Left hindlimb (tissue), 1 donor: ENCODE measurements around the gene PDE8A.

Experiments used
- DNase-seq: peaks from one replicate; pipeline ENCODE4 v3.0.0-alpha.2; 2018

PDE8A gene

DNA sequence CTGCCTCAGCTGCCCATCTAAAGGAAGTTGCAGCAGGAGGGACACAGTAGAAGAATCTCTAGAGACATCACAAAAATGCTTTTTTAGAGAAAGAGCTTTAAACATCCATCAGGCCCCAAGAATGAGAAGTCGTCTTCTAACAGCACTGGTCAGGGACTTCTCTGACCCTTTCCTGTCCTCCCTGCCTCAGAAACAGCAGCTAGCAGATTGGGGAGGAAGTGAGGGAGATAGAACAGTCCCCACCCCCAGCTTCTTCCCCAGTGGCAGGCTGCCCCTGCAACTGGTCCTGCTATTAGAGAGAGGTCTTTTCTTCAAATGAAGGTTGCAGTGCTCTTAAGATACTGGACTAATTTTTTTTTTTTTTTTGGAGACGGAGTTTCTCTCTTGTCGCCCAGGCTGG, 55.1 kb downstream of the PDE8A start:
- no peak for DNase-seq

DNA sequence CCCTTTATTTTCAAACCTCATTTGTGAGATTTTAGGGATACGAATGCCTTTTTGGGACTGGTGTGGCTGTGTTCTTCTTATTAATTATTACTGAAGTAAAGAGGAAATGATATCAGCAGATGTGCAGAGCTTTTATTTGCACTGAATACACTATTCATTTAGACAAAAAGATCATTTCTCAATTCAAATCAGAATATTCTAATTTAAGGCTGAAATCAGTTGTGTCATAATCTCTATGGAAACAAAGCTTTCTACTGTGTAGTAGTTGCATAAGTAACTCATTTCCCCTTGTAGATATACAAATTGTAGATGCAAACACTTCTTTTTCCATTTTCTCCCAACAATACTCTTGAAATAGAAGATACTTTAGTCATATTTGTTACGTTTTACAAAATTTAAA, 56.0 kb downstream of the PDE8A start:
- DNase-seq: no peak

DNA sequence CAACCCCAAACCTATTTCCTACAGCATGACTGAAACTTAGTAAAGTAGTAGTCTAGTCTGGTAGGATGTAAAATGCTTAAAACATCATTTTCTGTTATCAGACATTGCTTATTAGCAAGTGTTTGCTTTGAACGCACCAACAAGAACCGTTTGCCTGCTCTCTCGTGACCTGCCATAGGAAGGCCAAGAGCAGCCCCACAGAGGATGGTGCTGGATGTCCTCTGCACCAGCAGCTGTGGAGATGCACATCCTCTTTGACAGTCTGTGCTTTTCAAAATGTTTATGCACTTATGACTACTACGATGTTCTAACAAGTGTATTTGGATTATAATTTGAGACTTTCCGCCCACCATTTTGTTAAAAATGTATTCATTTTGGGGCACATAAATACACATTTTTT, 59.6 kb downstream of the PDE8A start:
- no peak for DNase-seq

DNA sequence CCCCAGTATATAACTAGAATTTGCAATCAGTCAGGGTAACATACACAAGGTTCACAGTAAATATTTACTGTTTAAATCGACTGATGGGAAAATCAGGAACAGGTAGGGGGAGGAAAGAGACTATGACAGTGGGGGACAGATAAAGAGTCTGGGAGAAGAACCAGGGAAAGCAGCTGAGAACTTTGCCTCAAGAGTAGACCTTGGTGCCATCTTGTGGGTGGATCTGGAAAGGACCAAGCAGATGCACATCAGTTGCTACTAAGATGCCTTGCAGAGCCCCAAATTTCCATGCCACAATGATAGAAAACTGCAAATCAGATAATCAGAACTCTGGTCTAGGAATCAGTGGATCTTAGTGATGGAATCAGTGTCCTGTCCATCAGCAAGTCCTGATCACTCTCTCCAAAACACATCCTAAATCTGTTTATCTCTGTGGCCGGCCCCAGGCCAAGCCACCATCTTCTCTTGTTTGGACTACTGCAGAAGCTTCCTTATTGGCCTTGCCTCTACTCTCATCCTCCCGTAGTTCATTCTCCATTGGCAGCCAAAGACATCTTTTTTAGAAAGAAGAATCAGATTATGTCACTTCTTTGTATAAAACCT, 62.7 kb downstream of the PDE8A start:
- DNase-seq: no peak

DNA sequence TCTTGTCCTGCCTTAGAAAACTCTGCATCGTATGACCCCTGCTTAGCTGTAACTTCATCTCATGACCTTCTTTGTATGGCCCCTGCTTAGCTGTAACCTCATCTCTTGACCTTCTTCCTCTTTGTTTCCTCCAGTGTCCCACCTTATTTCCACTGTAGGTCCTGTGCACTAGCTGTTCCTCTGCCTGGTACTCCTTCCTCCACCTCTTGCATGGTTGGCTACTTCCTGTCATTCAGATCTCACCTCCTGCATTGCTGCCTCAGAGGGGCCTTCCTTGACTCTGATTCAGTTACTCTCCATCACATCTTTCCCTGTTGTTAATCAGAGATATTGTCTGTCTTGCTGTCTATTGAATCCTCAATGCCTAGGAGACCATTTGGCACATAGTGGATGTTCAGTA, 63.2 kb downstream of the PDE8A start:
- no peak for DNase-seq

DNA sequence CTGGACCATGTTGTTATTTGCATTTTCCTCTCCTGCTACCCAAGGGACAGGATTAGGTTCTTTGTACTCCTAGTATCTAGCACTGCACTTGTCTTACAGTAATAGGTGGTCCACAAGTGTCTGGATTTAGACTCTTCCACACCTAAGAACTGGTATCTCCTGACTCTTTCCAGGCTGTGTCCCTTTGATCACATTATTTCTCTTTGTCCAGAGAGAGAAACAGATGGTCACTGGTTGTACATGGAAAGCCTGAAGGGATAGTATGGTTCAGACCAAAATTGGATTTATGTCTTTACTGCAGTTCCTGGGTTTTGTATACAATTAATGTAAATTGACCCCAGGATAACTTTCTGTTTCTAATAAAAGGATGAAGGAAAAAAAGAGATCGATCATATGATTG, 64.0 kb downstream of the PDE8A start:
- no peak for DNase-seq

DNA sequence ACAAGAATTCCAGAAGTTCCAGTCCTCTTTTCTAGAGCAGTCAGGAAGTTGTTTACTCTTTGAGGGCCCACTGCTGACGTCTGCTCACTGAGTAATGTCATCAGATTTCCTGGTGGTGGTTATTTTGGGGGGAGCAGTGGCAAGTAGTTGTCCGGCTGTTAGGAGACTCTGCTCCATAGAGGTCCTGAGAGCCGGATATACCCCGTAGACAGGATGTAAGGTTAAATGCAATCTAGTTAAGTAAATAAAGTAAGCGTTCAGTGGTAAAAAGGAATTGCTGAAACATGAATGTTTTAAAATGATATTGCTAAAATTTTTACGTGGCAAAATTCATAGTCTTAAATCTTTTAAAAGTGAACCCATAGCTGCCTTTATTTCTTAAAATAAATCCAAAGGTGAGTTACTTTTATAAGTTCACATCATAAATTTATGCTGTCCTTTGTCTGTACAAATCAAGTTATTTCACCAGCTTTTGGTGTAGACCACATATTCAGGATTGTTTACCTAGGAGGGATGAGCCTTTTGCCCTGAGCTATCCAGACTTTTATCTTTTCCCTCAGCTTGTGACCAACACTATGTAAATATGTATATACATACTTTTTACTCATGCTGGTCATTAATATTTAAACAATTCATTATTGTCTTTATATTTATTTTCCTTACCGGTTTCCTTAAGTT, 65.8 kb downstream of the PDE8A start:
- peak; percentile 49 for DNase-seq

DNA sequence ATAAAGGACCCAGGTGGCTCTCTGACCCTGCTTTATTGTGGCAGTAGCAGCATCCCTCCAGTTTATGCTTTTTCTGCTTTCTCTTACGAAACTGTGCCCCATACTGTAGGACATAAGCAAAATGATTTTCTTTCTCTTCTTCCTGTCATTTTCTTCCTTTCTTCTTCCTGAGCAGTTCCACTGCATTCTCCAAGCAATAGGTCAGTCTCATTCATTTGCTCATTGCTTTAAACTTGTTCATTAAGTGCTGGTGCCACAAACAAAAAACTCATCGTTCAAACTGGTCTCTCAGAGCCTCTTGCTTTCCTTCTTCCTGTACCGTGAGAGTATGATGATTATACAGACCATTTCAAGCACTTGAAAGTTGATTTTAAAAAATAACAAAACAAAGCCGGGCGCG, 66.8 kb downstream of the PDE8A start:
- no peak for DNase-seq

DNA sequence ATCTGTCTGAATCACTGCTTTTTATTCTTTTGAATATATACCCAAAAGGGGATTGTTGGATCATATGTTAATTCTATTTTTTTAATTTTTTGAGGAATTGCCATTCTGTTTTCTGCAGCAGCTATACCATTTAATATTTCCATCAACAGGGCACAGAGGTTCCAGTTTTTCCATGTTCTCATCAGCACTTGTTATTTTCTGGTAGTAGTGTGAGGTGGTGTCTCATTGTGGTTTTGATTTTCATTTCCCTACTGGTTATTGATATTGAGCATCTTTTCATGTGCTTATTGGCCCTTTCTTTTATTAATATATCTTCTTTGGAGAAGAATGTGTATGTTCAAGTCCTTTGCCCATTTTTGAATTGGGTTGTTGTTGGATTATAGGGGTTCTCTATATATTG, 68.1 kb downstream of the PDE8A start:
- DNase-seq: no peak

DNA sequence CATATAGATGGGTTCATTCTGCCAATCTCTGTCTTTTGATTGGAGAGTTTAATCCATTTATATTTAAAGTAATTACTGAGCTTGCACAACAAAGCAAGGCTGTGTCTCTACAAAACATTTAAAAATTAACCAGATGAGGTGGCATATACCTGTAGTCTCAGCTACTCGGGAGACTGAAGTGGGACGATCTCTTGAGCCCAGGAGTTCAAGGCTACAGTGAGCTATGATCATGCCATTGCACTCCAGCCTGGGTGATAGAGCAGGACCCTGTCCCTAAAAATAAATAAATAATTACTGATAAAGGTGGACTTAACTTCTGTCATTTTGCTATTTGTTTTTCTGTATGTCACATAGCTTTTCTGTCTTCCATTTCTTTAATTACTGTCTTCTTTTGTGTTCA, 78.1 kb downstream of the PDE8A start:
- DNase-seq: no peak

DNA sequence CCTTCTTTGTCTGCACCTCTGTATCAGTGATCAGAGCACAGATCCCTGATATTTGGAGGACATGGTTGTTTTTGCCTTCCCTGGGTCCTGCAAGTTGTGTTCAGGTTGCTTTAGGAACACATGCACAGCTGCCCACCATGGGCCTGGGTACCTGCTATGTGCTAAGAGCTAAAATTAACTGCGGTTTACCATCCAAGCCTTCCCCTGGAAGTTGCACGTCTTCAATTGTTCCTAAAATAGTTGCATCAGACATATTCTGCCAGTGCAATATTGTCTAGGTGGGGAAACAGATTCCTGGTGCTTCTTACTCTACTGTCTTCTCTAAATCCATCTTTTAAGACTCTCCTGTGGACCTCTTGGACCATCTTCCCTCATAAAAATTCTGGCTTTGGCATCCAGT, 80.9 kb downstream of the PDE8A start:
- DNase-seq: no peak

DNA sequence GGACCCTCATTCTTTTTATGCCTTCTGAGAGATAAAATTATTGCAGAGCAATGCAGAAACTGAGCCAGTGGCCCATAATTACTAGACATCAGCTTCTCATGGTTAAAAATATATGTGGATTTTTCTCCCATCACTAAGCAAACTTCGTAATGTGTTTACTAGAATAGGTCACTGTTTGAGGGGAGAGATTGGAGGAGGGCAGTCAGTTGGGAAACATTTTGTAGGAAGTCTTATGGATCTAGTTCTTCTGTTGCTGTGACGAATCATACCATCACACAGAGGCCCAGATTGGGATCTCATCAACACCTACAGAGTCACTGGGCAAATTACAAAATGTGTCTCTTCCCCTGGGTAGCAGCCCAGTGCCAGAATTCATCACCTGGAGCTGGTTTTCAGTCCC, 81.4 kb downstream of the PDE8A start:
- DNase-seq: no peak

DNA sequence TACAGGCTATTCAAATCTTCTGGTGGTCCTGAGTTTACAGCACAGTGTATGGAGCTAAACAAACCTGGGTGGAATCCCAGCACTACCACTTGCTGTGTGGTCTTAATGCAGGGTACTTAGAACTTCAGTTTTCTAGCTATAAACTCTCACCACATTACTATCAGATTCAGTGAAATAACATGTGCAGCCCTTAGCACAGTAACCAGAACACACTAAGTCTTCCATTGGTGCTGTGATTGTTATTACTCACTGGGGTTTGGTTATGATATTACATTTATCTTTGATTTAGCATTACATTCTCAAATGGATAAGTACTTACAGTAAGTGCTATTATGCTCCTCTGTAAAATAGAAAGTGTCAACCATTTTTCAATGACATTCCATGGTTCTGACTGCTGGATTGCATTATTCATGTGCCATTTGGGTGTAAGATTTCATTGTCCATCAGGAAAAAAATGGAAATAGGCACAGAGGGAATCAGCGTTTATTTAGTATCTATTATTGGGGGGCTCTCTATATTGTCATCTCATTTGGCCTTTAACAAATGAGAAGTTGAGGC, 81.9 kb downstream of the PDE8A start:
- DNase-seq: no peak

DNA sequence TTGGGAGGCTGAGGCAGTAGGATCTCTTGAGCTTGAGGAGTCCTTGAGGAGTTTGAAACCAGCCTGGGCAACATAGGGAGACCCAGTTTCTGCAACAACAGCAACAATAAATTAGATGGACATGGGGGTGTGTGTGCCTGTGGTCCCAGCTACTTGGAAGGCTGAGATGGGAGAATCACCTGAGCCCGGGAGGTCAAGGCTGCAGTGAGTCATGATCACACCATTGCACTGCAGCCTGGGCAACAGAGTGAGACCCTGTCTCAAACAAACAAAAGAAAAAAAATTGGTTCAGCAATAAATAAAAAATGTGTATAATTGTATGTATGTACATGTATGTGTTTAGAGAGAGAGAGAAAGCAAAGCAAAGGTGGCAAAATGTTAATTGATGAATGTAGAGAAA, 83.1 kb downstream of the PDE8A start:
- no peak for DNase-seq

DNA sequence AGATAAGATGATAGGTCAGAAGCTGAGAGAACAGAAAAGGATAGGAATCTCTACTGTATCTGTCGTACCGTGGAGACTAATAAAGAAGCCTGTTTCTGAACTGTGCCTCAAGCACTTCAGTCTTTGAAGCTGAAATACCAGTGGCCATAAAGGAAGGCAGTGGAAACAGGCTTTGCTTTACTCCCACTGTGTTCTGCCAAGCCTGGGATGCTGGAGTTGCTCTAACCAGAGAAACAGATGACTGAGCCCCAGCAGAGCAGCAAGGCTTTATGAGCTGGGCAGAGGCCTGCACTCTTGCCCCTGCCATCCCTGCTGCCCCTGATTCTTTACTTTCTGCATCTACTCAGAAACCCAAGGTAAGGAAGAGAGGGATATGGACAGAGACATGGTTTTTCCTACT, 89.4 kb downstream of the PDE8A start:
- DNase-seq: no peak

DNA sequence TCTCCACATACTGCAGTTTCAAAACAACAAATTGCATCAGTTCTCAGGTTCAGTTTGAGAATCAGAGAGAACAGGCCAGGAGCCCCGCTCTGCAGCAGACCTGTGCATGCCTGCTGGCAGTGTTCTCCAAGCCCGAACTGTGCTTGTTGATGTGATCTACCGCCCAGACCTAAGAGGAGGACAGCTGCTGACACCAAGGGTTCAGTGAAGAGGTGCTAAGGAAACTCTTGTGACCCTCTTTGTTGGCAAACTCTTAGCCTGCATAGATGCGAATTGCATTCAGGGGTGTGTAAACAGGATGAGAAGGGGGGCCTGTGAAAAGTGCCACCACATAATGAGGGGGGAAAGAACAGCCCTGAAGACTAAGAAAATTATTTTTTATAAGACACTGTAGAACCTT, 89.8 kb downstream of the PDE8A start:
- DNase-seq: no peak

DNA sequence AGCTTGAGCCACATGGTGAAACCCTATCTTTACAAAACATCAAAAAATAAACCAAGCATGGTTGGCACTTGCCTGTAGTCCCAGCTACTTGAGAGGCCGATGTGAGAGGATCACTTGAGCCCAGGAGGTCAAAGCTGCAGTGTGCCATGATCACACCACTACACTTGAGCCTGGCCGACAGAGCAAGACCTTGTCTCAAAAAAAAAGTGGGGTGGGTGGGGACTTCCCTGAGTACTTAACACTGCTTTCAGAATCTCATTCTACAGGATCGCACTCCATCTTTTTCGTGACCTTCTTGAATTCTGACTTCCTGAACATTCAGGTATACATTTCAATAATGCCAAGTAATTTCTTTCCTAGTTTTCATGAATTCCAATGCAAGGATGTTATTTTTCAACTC, 91.3 kb downstream of the PDE8A start:
- DNase-seq: no peak

DNA sequence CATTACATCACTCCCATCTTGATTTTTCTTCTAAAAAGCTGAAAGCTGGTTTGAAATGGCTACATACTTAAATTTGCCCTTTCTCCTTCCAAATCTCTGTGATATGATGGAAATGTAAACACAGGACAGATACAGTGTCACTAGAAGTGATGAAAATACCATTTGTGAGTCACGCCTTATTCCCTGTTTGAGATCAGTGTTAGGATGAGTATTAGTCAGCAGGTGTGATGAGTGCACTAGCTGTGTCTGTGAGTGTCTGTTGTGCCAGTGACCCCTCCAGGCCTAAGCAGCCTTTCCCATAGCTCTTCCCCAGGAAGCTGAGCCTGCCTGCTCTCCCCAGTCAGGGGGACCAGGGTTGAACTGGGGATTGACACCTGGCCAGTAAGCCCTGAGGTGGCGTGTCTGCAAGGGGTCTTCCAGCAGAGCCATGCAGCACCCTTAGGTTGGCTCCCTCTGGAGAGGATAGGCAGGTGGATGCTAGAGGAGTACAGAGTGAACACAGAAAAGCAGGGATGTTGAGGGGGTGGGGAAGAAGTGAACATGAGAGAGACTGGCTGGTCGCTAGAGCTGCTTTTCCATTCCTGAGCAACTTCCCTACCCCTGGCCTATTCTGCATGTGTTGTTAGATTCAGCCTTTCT, 92.0 kb downstream of the PDE8A start:
- DNase-seq: no peak

DNA sequence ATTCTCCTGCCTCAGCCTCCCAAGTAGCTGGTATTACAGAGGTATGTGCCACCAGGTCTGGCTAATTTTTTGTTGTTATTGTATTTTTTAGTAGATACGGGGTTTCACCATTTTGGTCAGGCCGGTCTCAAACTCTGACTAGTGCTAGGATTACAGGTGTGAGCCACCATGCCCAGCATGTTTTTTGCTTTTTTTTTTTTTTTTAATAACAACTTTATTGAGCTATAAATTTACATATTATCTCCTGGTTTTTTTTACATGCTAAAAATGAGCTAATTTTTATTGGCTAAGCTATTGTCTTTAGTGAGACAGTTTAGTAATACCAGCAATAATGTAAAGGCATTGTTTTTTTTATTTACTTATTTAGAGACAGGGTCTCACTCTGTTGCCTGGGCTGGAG, 105.2 kb downstream of the PDE8A start:
- no peak for DNase-seq

DNA sequence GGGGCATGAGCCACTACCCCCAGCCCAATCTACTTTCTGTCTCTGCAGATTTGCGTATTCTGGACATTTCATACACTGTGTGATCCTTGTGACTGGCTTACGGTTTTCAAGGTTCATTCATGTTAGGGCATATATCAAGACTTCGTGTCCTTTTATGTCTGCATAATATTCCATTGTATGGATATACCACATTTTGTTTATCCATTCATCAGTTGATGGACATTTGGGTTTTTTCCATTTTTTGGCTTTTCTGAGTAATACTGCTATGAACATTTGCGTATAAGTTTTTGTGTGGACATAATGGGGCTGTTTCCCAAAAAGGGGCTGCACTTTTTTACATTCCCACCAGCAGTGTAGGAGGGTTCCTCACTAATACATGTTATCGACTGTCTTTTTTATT, 106.6 kb downstream of the PDE8A start:
- no peak for DNase-seq

DNA sequence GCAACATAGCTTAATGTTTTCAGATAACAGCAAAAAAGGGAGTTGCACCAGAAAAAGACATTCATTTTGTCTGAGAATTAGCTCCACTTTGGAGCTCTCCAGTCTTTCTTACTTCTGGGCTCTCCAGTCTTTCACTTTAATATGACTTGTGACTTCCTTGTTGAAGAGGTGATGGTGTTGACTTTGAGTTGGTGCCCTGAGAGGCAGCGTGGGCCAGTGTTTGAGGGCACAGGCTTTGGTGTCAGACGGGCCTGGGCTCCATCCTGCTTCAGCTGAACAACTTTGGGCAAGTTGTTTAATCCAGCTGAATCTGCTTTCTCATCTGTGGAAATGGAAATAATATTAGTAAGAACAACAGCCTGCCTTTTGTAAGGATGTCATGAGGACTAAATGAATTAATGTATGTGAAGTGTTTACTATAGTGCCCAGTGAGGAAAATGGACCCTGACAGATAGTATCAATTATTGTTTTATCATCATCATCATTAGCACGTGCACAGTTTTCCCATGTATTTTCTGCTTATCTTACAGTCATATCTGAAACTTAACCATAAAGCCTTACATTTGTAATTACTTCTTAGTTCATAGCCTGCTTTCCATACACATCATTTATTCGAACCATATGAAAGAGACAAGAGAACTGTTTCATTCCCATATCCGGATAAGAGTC, 108.4 kb downstream of the PDE8A start:
- no peak for DNase-seq

DNA sequence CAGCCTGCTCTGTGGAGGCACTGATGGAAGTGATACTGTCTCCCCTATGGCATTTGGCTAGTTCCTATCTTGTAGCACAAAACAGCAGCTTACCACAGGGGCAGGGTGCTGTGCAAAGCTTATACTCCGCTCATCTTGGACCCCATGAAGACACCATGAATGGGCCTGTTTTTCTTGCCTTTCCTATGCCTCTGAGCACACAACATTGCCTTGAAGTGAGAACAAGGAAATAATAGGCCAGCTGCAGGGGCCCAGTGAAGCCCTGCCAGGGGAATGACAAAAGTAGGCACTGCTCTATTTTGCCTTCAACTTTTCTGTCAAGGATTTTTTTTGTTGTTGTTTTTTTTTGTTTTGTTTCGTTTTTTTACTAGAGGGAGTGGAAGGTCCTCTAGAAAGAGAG, 110.3 kb downstream of the PDE8A start:
- no peak for DNase-seq

DNA sequence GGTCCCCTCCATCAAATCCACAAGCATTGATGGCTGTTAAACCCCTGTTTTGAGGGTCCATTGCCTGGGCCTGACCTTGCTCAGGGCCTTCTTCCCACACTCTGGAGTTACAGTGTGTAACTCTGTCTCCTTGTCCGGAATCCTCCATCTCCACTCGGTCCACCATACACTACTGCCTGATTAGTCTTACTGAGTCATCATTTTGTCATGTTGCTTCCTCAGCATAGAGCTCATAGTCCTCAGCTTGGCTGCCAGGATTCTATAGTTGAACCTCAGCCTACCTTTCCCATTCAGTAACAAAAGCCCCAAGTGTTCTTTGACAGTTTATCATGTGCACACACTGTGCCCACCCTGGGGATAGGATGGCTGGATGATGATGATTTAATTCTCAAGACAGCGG, 113.0 kb downstream of the PDE8A start:
- DNase-seq: no peak

DNA sequence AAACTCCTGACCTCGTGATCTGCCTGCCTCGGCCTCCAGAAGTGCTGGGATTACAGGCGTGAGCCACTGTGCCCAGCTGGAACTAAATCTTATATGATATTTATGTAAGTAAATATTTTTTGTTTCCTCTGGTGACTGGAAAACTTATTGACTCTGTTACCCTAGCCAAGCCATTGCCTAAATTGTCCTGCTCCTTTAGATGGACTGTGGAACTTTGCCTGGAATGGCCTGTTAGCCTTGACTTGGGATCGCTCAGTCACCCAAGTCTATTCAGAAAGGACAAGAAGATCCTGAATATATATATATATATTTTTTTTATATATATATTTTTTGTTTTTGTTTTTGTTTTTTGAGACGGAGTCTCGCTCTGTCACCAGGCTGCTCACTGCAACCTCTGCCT, 113.9 kb downstream of the PDE8A start:
- DNase-seq: no peak
